Transverse colon (tissue), 4 donors: ENCODE results near the gene BACH2.

ENCODE experiments used
- CTCF ChIP-seq, 5 experiments: fragments of 200-600 bp in 3 of 5; fragments of 450-650 bp in 2 of 5; sonication (generic) in 3 of 5; IDR thresholded peaks; 1 replicate in 2 of 5; 2 replicates in 3 of 5; pipeline ENCODE4 v1.5.1; 2016 to 2017; ENCODE audit warnings: antibody characterized with exemption in 5 of 5, inconsistent platforms in 3 of 5, mild to moderate bottlenecking in 2 of 5, moderate library complexity in 1 of 5
- POLR2A ChIP-seq: fragments of 450-650 bp; IDR thresholded peaks from one replicate; pipeline ENCODE4 v1.6.1; 2016; ENCODE audit warnings: antibody characterized with exemption, mild to moderate bottlenecking, moderate library complexity
- POLR2AphosphoS5 ChIP-seq, 3 donors: sonication (generic); formaldehyde crosslinking; IDR thresholded peaks; one replicate each; pipeline ENCODE4 v1.6.1; 2016; ENCODE audit warnings: antibody characterized with exemption in 3 of 3

GRCh38 chr6:89966228-89966544 is 330.5 kb downstream of the BACH2 start:
- TF ChIP-seq POLR2AphosphoS5 (IDR thresholded peaks at IDR 0.05) (no peak), CTCF (IDR thresholded peaks at IDR 0.05) (no peak), POLR2A (no peak)
